Pancreas (tissue), 10 donors: ENCODE data around the gene TLE7. TPM values are rescaled to one million over a fixed set of nuclear protein-coding genes. Genes with fewer than 3 reads are reported as not detected.

Source experiments
- ATAC-seq, 4 donors: fragments of 200-7000 bp; cut with Tn5 transposase; one replicate each; pipeline versions ENCODE4 v1.8.0 to v1.9.1; 2020; ENCODE audit warnings: mild to moderate bottlenecking in 4 of 4, moderate library complexity in 4 of 4
- DNase-seq, 6 donors: peaks; one replicate each; pipeline ENCODE4 v3.0.0-alpha.2; 2020
- FAIRE-seq: peaks from 2 replicates; lab custom pipeline; 2012; peaks lifted over from hg19 to GRCh38; lab: Jason Lieb, UNC
- H3K27ac ChIP-seq, 4 donors: fragments of 200-600 bp; sonication (generic); 1 replicate in 3 of 4; 2 replicates in 1 of 4; pipeline versions ENCODE4 v1.5.0 to v1.8.0; 2020
- H3K27me3 ChIP-seq, 4 donors: fragments of 200-600 bp; one replicate each; pipeline ENCODE4 v1.8.0; 2021
- H3K36me3 ChIP-seq, 3 donors: fragments of 200-600 bp; sonication (generic) in 1 of 3; one replicate each; pipeline versions ENCODE4 v1.5.0 to v1.8.0; 2020 to 2021
- H3K4me1 ChIP-seq, 3 donors: fragments of 200-600 bp; one replicate each; pipeline ENCODE4 v1.8.0; 2021
- H3K4me3 ChIP-seq, 4 donors: fragments of 200-600 bp; sonication (generic) in 2 of 4; one replicate each; pipeline versions ENCODE4 v1.5.0 to v1.8.0; 2020 to 2021
- H3K9me3 ChIP-seq, 4 donors: fragments of 200-600 bp; one replicate each; pipeline ENCODE4 v1.8.0; 2021
- CTCF ChIP-seq, 4 donors: fragments of 200-600 bp; sonication (generic) in 3 of 4; IDR thresholded peaks; one replicate each; pipeline versions ENCODE4 v1.5.0 to v1.8.0; 2021; ENCODE audit warnings: antibody characterized with exemption in 4 of 4
- WGBS, 2 donors: extraction: QIAGEN DNeasy Blood & Tissue Kit; methylation state at CpG; one replicate each; pipeline ENCODE4 v1.1.7; 2013; 5-methylcytosine and 5-hydroxymethylcytosine counted together
- intact Hi-C, 3 donors: fragments of 100-400 bp; cut with DNase I; formaldehyde crosslinking; loops; one replicate each; pipeline versions ENCODE4 v1.11.1 to v1.14.2; 2022
- polyA plus RNA-seq, 2 donors: library from polyadenylated mRNA; stranded (reverse); fragments of 200-250 nt; gene quantifications; one replicate each; pipeline ENCODE4 v1.2.3, GENCODE V29; 2013
- total RNA-seq, 6 donors: library from RNA; stranded (reverse); fragmentation: NEBNext Ultra II Directional in 4 of 6; extraction: Animal tissue kit (Norgen Biotek cat#: 25700) in 4 of 6; gene quantifications; one replicate each; pipeline versions ENCODE4 v1.2.1 to v1.2.4, GENCODE V29; 2021 to 2023
- donor health status: healthy with polysubstance abuse.
- donor health status: DM: no; HTN: no; CAD: no; lungs with moderate emphysema.
- donor health status: DM: no; HTN: no; CAD: no.
- donor health status: control.
- donor health status: control.
- donor health status: Bipolar disorder and iron deficiency.
- donor health status: DM: yes; HTN: yes; CAD: no.
- donor health status: DM: no; HTN: no; CAD: no.
- donor health status: DM: no; HTN: no; CAD: no.
- donor health status: DM: yes; HTN: yes; CAD: no.

TLE7 gene
- total and polyA plus RNA-seq, 8 donors, result not detected

GRCh38 chr16:71410146-71410545 lies 31.7 kb downstream of the TLE7 start:
- ATAC-seq (no peak), FAIRE-seq (no peak), DNase-seq (no peak)
- no peaks in the 10 kb centered on the region for H3K9me3 ChIP-seq
- H3K36me3 ChIP-seq, result no peaks in the 10 kb centered on the region
- peaks cover 0 to 5% (median 5%) of the 10 kb centered on the region in 3 donors for H3K4me1 ChIP-seq
- H3K4me3 ChIP-seq, result no peak overlapping the region
- intact Hi-C loops, result loop anchor here in 2 of 3 donors (5.0 to 10.0 kb wide), 3 partner anchors 82 to 205 kb away; no protein-coding TSS in a partner anchor
- 68 to 78% methylated on average over 5 of the region's 5 CpGs for WGBS, 2 donors
- no peak for TF ChIP-seq CTCF (IDR thresholded peaks at IDR 0.05)
- no peak overlapping the region for H3K27ac ChIP-seq
- no peaks in the 10 kb centered on the region for H3K27me3 ChIP-seq

- no peaks in the 10 kb centered on the region for H3K36me3 ChIP-seq
- FAIRE-seq (no peak), ATAC-seq (no peak), DNase-seq (no peak)
- H3K27ac ChIP-seq, result no peak overlapping the region
- intact Hi-C loops, result no loop called here
- 32 to 33% methylated on average over 16 of the region's 16 CpGs for WGBS, 2 donors
- H3K27me3 ChIP-seq, result no peaks in the 10 kb centered on the region
- no peak for TF ChIP-seq CTCF (IDR thresholded peaks at IDR 0.05)
- peaks cover 0 to 5% (median 5%) of the 10 kb centered on the region in 3 donors for H3K4me1 ChIP-seq
- H3K9me3 ChIP-seq, result no peaks in the 10 kb centered on the region
- H3K4me3 ChIP-seq, result no peak overlapping the region
Measured at GRCh38 chr16:71409011-71409775, 32.7 kb downstream of the TLE7 start.

GRCh38 chr16:71408536-71408935 lies 33.3 kb downstream of the TLE7 start:
- ATAC-seq (no peak), DNase-seq (no peak), FAIRE-seq (no peak)
- H3K27ac ChIP-seq, result no peak overlapping the region
- 20 to 25% methylated on average over 3 of the region's 3 CpGs for whole genome bisulfite sequencing, 2 donors
- intact Hi-C loops, result no loop called here
- H3K36me3 ChIP-seq, result no peaks in the 10 kb centered on the region
- H3K9me3 ChIP-seq, result no peaks in the 10 kb centered on the region
- TF ChIP-seq CTCF (IDR thresholded peaks at IDR 0.05), result no peak
- H3K4me1 ChIP-seq, result peaks cover 0 to 5% (median 5%) of the 10 kb centered on the region in 3 donors
- no peak overlapping the region for H3K4me3 ChIP-seq
- H3K27me3 ChIP-seq, result no peaks in the 10 kb centered on the region

DNA sequence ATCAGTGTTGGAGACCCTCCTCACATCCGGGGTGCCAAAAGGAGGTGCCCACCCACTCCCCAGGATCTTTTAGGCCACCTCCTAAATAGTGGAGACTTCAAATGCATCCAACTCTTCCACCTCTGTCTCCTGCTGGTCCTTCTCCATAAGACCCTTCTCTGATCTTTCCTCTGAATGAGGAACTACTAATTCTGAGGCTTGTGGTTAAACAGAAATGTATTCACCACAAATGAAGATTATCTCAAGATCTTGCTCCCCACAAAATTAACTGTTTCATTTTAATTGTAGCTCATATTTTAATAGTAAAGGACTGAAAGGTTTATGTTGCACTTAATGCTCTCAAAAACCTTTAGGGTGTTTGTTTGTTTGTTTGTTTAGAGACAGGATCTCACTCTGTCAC lies 34.1 kb downstream of the TLE7 start:
- DNase-seq, result no peak
- no peak for FAIRE-seq
- Histone ChIP-seq H3K9me3 (no peaks in the 10 kb centered on the region), H3K4me3 (no peak overlapping the region), H3K4me1 (peaks cover 0 to 5% (median 2%) of the 10 kb centered on the region in 3 donors), H3K27me3 (no peaks in the 10 kb centered on the region), H3K36me3 (no peaks in the 10 kb centered on the region), H3K27ac (no peak overlapping the region)
- intact Hi-C loops, result no loop called here
- no peak for TF ChIP-seq CTCF (IDR thresholded peaks at IDR 0.05)
- no peak for ATAC-seq
- 40 to 73% methylated on average over 1 of the region's 1 CpG for WGBS, 2 donors

GRCh38 chr16:71406724-71407123 lies 35.1 kb downstream of the TLE7 start:
- TF ChIP-seq CTCF (IDR thresholded peaks at IDR 0.05), result no peak
- WGBS, 2 donors, result 46 to 64% methylated on average over 8 of the region's 8 CpGs
- no peaks in the 10 kb centered on the region for H3K36me3 ChIP-seq
- no peaks in the 10 kb centered on the region for H3K9me3 ChIP-seq
- intact Hi-C loops, result no loop called here
- no peaks in the 10 kb centered on the region for H3K4me1 ChIP-seq
- DNase-seq (no peak), ATAC-seq (no peak), FAIRE-seq (no peak)
- H3K4me3 ChIP-seq, result no peak overlapping the region
- H3K27ac ChIP-seq, result no peak overlapping the region
- H3K27me3 ChIP-seq, result no peaks in the 10 kb centered on the region
